HCT116 (cell line): ENCODE results near the gene ZNF697.

Experiments used
- CEBPB ChIP-seq: IDR thresholded peaks from 2 replicates; pipeline ENCODE4 v1.6.1; 2012; ENCODE audit warnings: low read depth
- EZH2phosphoT487 ChIP-seq: fragments of 200-600 bp; IDR thresholded peaks from 2 replicates; pipeline ENCODE4 v1.6.1; 2018; ENCODE audit warnings: antibody characterized with exemption, borderline replicate concordance
- JUND ChIP-seq: IDR thresholded peaks from 2 replicates; pipeline ENCODE4 v1.6.1; 2012
- POLR2A ChIP-seq: IDR thresholded peaks from 2 replicates; pipeline ENCODE4 v1.7.0; 2011; ENCODE audit warnings: borderline replicate concordance; ENCODE audit not compliant: insufficient read depth, insufficient read length; ENCODE audit errors: extremely low read depth
- POLR2AphosphoS5 ChIP-seq: IDR thresholded peaks from 2 replicates; pipeline ENCODE4 v1.6.1; 2011; ENCODE audit warnings: mild to moderate bottlenecking, low read depth, low read length, moderate library complexity
- RAD21 ChIP-seq: IDR thresholded peaks from 2 replicates; pipeline ENCODE4 v1.6.1; 2012; ENCODE audit warnings: low read depth, mild to moderate bottlenecking
- SIN3A ChIP-seq: IDR thresholded peaks from 2 replicates; pipeline ENCODE4 v1.6.1; 2012; ENCODE audit warnings: low read depth
- SP1 ChIP-seq: IDR thresholded peaks from 2 replicates; pipeline ENCODE4 v1.6.1; 2012; ENCODE audit warnings: low read depth
- SRF ChIP-seq: IDR thresholded peaks from 2 replicates; pipeline ENCODE4 v1.6.1; 2012; ENCODE audit warnings: low read depth
- TCF7L2 ChIP-seq: IDR thresholded peaks from 2 replicates; pipeline ENCODE4 v1.7.0; 2011; ENCODE audit warnings: borderline replicate concordance, inconsistent platforms; ENCODE audit not compliant: insufficient read depth, insufficient read length; ENCODE audit errors: extremely low read depth
- ZFX ChIP-seq: fragments of 450-650 bp; IDR thresholded peaks from 2 replicates; pipeline ENCODE4 v1.6.1; 2017
- TF ChIP-seq, protein P1 (sequence below), 3 experiments: fragments of 200-600 bp in 1 of 3; sonication (generic) in 1 of 3; IDR thresholded peaks in 2 of 3; conservative IDR thresholded peaks in 1 of 3; 2 replicates each; pipeline ENCODE4 v1.5.1; 2012 to 2017; ENCODE audit warnings: low read depth in 2 of 3, low read length in 2 of 3, antibody characterized with exemption in 1 of 3, borderline replicate concordance in 1 of 3, control low read depth in 1 of 3, mild to moderate bottlenecking in 1 of 3, mixed read lengths in 1 of 3, mixed run types in 1 of 3, moderate library complexity in 1 of 3; ENCODE audit not compliant: insufficient read depth in 1 of 3
- TF ChIP-seq, protein P2 (sequence below): IDR thresholded peaks from 2 replicates; pipeline ENCODE4 v1.6.1; 2012

DNA sequence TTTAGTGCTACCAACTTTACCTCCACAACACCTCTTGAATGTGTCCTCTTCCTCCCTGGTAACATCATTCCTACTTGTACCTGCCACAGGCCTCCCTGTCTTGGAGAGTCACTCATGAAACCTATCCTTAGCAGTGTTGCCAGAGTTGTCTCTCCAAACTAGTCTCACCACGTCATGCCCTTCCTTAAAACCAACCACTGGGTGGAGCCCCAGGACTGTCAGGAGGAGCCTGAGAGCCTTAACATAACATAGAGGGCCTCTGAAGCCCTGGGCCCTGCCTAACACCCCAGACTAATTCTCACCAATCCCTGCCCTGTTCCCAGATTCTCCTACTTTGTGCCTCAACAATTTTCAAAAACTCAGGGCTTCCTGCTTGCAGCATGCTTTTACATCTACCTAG, 65.3 kb downstream of the ZNF697 start:
- no peak for TF ChIP-seq ZFX
- TF ChIP-seq, protein P1, sequence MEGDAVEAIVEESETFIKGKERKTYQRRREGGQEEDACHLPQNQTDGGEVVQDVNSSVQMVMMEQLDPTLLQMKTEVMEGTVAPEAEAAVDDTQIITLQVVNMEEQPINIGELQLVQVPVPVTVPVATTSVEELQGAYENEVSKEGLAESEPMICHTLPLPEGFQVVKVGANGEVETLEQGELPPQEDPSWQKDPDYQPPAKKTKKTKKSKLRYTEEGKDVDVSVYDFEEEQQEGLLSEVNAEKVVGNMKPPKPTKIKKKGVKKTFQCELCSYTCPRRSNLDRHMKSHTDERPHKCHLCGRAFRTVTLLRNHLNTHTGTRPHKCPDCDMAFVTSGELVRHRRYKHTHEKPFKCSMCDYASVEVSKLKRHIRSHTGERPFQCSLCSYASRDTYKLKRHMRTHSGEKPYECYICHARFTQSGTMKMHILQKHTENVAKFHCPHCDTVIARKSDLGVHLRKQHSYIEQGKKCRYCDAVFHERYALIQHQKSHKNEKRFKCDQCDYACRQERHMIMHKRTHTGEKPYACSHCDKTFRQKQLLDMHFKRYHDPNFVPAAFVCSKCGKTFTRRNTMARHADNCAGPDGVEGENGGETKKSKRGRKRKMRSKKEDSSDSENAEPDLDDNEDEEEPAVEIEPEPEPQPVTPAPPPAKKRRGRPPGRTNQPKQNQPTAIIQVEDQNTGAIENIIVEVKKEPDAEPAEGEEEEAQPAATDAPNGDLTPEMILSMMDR (IDR thresholded peaks at IDR 0.05 in 2 of 3, conservative IDR thresholded peaks at IDR 0.05 in 1 of 3; ENCODE audit: borderline replicate concordance in 1 of 3, insufficient read depth in 1 of 3, low read depth in 2 of 3, low read length in 2 of 3), result peak; percentile 57 to 70 (median 66); a peak in 5 of 6 replicates
- TF ChIP-seq TCF7L2, result no peak
- no peak for TF ChIP-seq CEBPB
- no peak for TF ChIP-seq SIN3A
- peak; percentile 81 for TF ChIP-seq RAD21
- TF ChIP-seq EZH2phosphoT487, result no peak
- TF ChIP-seq POLR2A, result no peak
- no peak for TF ChIP-seq JUND
- TF ChIP-seq POLR2AphosphoS5, result no peak
- no peak for TF ChIP-seq SRF
- TF ChIP-seq, protein P2, sequence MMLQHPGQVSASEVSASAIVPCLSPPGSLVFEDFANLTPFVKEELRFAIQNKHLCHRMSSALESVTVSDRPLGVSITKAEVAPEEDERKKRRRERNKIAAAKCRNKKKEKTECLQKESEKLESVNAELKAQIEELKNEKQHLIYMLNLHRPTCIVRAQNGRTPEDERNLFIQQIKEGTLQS, result no peak
- no peak for TF ChIP-seq SP1
